HCT116 (cell line): ENCODE measurements around the gene TMEM143. TPM values are rescaled to one million over a fixed set of nuclear protein-coding genes. Genes with fewer than 3 reads are reported as not detected.

Source experiments
- ATAC-seq: fragments of 200-7000 bp; cut with Tn5 transposase; 2 replicates; pipeline ENCODE4 v1.9.1; 2020; ENCODE audit warnings: mild to moderate bottlenecking, moderate library complexity
- BruUV-seq: library from RNA; stranded (reverse); fragments of 400-500 nt; replicated peaks from 2 replicates; lab custom pipeline; 2021; lab: Mats Ljungman, UMichigan
- CTCF ChIA-PET: fragments of 300-600 bp; sonication (Branson Sonifier 250); formaldehyde crosslinking; loops from one replicate; lab custom pipeline; 2021; ENCODE audit warnings: antibody characterized with exemption; lab: Charles Lee
- POLR2A ChIA-PET: fragments of 300-600, 350-600 bp; sonication (Branson Sonifier 250); formaldehyde crosslinking; loops from one replicate; lab custom pipeline; 2021; ENCODE audit warnings: antibody characterized with exemption; lab: Charles Lee
- RAD21 ChIA-PET, 2 experiments: fragments of 300-600 bp; sonication (Branson Sonifier 250); formaldehyde crosslinking; loops; one replicate each; lab custom pipeline; 2023; ENCODE audit warnings: low total read pairs in 2 of 2; ENCODE audit not compliant: uncharacterized antibody in 2 of 2, unreplicated experiment in 2 of 2, low non-redundant PET in 1 of 2; lab: Charles Lee
- DNase-seq: peaks from one replicate; pipeline ENCODE4 v3.0.0-alpha.2; 2010; ENCODE audit warnings: low read depth, low spot score
- H2AFZ ChIP-seq: fragments of 200-600 bp; shearing (Covaris generic), sonication (generic); 2 replicates; pipeline ENCODE4 v1.6.1; 2017; ENCODE audit warnings: low read depth, mixed run types, mixed read lengths, antibody characterized with exemption, low read length; ENCODE audit not compliant: poor library complexity, severe bottlenecking
- H3K27ac ChIP-seq: 2 replicates; pipeline ENCODE4 v1.5.1; 2012; ENCODE audit warnings: low read depth, low read length
- H3K27me3 ChIP-seq: fragments of 200-600 bp; sonication (generic); 2 replicates; pipeline ENCODE4 v1.6.1; 2016; ENCODE audit warnings: mixed run types, low read length, mixed read lengths; ENCODE audit not compliant: insufficient read depth
- H3K36me3 ChIP-seq, 2 experiments: fragments of 200-500 bp in 1 of 2; fragments of 200-600 bp in 1 of 2; sonication (Bioruptor generic) in 1 of 2; sonication (generic) in 1 of 2; 2 replicates each; pipeline versions ENCODE4 v1.5.1 to v1.6.1; 2014 to 2016; ENCODE audit warnings: low read length in 2 of 2, inconsistent platforms in 1 of 2, mixed read lengths in 1 of 2, mixed run types in 1 of 2; ENCODE audit not compliant: insufficient read depth in 2 of 2, control insufficient read depth in 1 of 2
- H3K4me1 ChIP-seq, 2 experiments: fragments of 200-600 bp in 1 of 2; sonication (generic) in 1 of 2; 2 replicates each; pipeline versions ENCODE4 v1.5.1 to v1.6.1; 2012 to 2017; ENCODE audit warnings: low read length in 2 of 2, inconsistent platforms in 1 of 2, mild to moderate bottlenecking in 1 of 2, mixed read lengths in 1 of 2, mixed run types in 1 of 2, moderate library complexity in 1 of 2; ENCODE audit not compliant: insufficient read depth in 2 of 2, control insufficient read depth in 1 of 2
- H3K4me2 ChIP-seq: fragments of 200-600 bp; sonication (generic); 2 replicates; pipeline ENCODE4 v1.6.1; 2017; ENCODE audit warnings: mixed run types, low read length, mixed read lengths
- H3K4me3 ChIP-seq, 2 experiments: fragments of 200-600 bp in 1 of 2; sonication (generic) in 1 of 2; replicated peaks in 1 of 2; 2 replicates each; pipeline ENCODE4 v1.5.1; 2011 to 2016; ENCODE audit warnings: low read length in 2 of 2, control low read depth in 1 of 2, low read depth in 1 of 2, mild to moderate bottlenecking in 1 of 2, mixed read lengths in 1 of 2, mixed run types in 1 of 2
- H3K79me2 ChIP-seq: fragments of 200-600 bp; sonication (generic); 2 replicates; pipeline ENCODE4 v1.6.1; 2017; ENCODE audit warnings: mild to moderate bottlenecking, mixed run types, low read length, moderate library complexity, mixed read lengths; ENCODE audit not compliant: insufficient read depth
- H3K9ac ChIP-seq: fragments of 200-600 bp; sonication (generic); 2 replicates; pipeline ENCODE4 v1.6.1; 2016; ENCODE audit warnings: low read length, mixed read lengths
- H3K9me2 ChIP-seq: fragments of 200-600 bp; sonication (generic), shearing (Covaris generic); 2 replicates; pipeline ENCODE4 v1.6.1; 2017; ENCODE audit warnings: mixed run types, mild to moderate bottlenecking, moderate library complexity; ENCODE audit not compliant: insufficient read depth
- H3K9me3 ChIP-seq, 2 experiments: fragments of 200-500 bp in 1 of 2; fragments of 200-600 bp in 1 of 2; sonication (Bioruptor generic) in 1 of 2; sonication (generic) in 1 of 2; 2 replicates each; pipeline ENCODE4 v1.6.1; 2014 to 2017; ENCODE audit warnings: low read length in 2 of 2, mixed read lengths in 2 of 2, inconsistent platforms in 1 of 2, low read depth in 1 of 2, mild to moderate bottlenecking in 1 of 2, mixed run types in 1 of 2, moderate library complexity in 1 of 2; ENCODE audit not compliant: control insufficient read depth in 1 of 2, insufficient read depth in 1 of 2
- H4K20me1 ChIP-seq: fragments of 200-600 bp; sonication (generic), shearing (Covaris generic); 2 replicates; pipeline ENCODE4 v1.6.1; 2017; ENCODE audit warnings: mixed run types, mild to moderate bottlenecking, moderate library complexity; ENCODE audit not compliant: insufficient read depth
- CBX3 ChIP-seq: IDR thresholded peaks from 2 replicates; pipeline ENCODE4 v1.6.1; 2012; ENCODE audit warnings: low read depth
- CEBPB ChIP-seq: IDR thresholded peaks from 2 replicates; pipeline ENCODE4 v1.6.1; 2012; ENCODE audit warnings: low read depth
- ELF1 ChIP-seq: IDR thresholded peaks from 2 replicates; pipeline ENCODE4 v1.6.1; 2012; ENCODE audit warnings: low read depth, borderline replicate concordance
- EZH2 ChIP-seq: fragments of 200-600 bp; sonication (generic); IDR thresholded peaks from 2 replicates; pipeline ENCODE4 v1.6.1; 2017; ENCODE audit warnings: antibody characterized with exemption, mixed run types
- JUND ChIP-seq: IDR thresholded peaks from 2 replicates; pipeline ENCODE4 v1.6.1; 2012
- POLR2A ChIP-seq: IDR thresholded peaks from 2 replicates; pipeline ENCODE4 v1.7.0; 2011; ENCODE audit warnings: borderline replicate concordance; ENCODE audit not compliant: insufficient read depth, insufficient read length; ENCODE audit errors: extremely low read depth
- SIN3A ChIP-seq: IDR thresholded peaks from 2 replicates; pipeline ENCODE4 v1.6.1; 2012; ENCODE audit warnings: low read depth
- SP1 ChIP-seq: IDR thresholded peaks from 2 replicates; pipeline ENCODE4 v1.6.1; 2012; ENCODE audit warnings: low read depth
- SRF ChIP-seq: IDR thresholded peaks from 2 replicates; pipeline ENCODE4 v1.6.1; 2012; ENCODE audit warnings: low read depth
- ZFX ChIP-seq: fragments of 450-650 bp; IDR thresholded peaks from 2 replicates; pipeline ENCODE4 v1.6.1; 2017
- ZNF274 ChIP-seq: fragments of 200-500 bp; sonication (Bioruptor generic); IDR thresholded peaks from 2 replicates; pipeline ENCODE4 v1.6.1; 2014; ENCODE audit warnings: mild to moderate bottlenecking, low read depth, low read length, inconsistent platforms
- intact Hi-C: fragments of 100-400 bp; cut with micrococcal nuclease; formaldehyde crosslinking; loops from 2 replicates; pipeline ENCODE4 v1.10.0; 2022
- total RNA-seq: library from RNA; stranded (reverse); gene quantifications from one replicate; pipeline ENCODE4 v1.2.1, GENCODE V29; 2021; ENCODE audit not compliant: unreplicated experiment
- TF ChIP-seq, protein P1 (sequence below), 3 experiments: fragments of 200-600 bp in 1 of 3; sonication (generic) in 1 of 3; IDR thresholded peaks in 2 of 3; conservative IDR thresholded peaks in 1 of 3; 2 replicates each; pipeline ENCODE4 v1.5.1; 2012 to 2017; ENCODE audit warnings: low read depth in 2 of 3, low read length in 2 of 3, antibody characterized with exemption in 1 of 3, borderline replicate concordance in 1 of 3, control low read depth in 1 of 3, mild to moderate bottlenecking in 1 of 3, mixed read lengths in 1 of 3, mixed run types in 1 of 3, moderate library complexity in 1 of 3; ENCODE audit not compliant: insufficient read depth in 1 of 3
- TF ChIP-seq, protein P2 (sequence below): IDR thresholded peaks from 2 replicates; pipeline ENCODE4 v1.6.1; 2011; ENCODE audit warnings: mild to moderate bottlenecking, low read length, moderate library complexity; ENCODE audit not compliant: insufficient replicate concordance; ENCODE audit errors: extremely low read depth

TMEM143 gene
- total RNA-seq, 1 experiment from 2014 or later, result 13.2 TPM

DNA sequence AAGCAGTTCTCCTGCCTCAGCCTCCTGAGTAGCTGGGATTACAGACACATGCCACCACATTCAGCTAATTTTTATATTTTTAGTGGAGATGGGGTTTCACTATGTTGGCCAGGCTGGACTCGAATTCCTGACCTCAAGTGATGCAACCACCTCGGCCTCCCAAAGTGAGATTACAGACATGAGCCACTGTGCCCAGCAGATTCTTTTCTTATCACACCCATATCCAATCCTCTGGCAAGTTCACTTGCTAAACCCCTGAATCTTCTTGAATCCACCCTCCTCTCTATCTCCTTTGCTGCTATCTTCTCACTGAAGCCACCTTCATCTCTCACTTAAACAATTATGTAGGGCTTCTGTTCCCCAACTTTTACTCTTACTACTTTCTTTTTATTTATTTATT is 17.5 kb downstream of the TMEM143 start (continued):
- TF ChIP-seq, protein P1, sequence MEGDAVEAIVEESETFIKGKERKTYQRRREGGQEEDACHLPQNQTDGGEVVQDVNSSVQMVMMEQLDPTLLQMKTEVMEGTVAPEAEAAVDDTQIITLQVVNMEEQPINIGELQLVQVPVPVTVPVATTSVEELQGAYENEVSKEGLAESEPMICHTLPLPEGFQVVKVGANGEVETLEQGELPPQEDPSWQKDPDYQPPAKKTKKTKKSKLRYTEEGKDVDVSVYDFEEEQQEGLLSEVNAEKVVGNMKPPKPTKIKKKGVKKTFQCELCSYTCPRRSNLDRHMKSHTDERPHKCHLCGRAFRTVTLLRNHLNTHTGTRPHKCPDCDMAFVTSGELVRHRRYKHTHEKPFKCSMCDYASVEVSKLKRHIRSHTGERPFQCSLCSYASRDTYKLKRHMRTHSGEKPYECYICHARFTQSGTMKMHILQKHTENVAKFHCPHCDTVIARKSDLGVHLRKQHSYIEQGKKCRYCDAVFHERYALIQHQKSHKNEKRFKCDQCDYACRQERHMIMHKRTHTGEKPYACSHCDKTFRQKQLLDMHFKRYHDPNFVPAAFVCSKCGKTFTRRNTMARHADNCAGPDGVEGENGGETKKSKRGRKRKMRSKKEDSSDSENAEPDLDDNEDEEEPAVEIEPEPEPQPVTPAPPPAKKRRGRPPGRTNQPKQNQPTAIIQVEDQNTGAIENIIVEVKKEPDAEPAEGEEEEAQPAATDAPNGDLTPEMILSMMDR (IDR thresholded peaks at IDR 0.05 in 2 of 3, conservative IDR thresholded peaks at IDR 0.05 in 1 of 3; ENCODE audit: borderline replicate concordance in 1 of 3, insufficient read depth in 1 of 3, low read depth in 2 of 3, low read length in 2 of 3), result no peak
- TF ChIP-seq POLR2A, result no peak
- no peak for TF ChIP-seq EZH2
- TF ChIP-seq ZNF274, result no peak
- TF ChIP-seq SP1, result no peak
- no peak for TF ChIP-seq CBX3
- no peak for TF ChIP-seq JUND
- TF ChIP-seq, all 23 proteins: peak for 0

DNA sequence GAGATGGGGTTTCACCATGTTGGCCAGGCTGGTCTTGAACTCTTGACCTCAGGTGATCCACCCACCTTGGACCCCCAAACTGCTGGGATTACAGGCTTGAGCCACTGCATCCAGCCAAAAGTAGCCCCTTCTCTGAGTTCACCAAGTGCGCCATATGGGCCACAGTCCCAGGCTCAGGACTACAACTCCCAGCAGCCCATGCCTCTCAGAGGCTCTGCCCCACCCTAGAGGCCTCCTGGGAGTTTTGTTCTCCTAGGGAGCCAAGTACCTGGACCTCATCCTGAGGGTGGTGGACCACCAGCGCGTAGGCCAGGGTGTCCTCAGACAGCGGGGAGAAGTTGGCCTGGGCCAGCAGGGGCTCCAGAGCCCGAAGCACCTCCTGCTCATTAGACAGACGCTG is 18.8 kb downstream of the TMEM143 start:
- DNase-seq (no peak), ATAC-seq (peak; percentile 87)
- Histone ChIP-seq H3K36me3 (no peaks in the 10 kb centered on the region), H3K27me3 (no peaks in the 10 kb centered on the region), H3K4me1 (peaks cover 8 to 23% of the 10 kb centered on the region in 2 experiments), H4K20me1 (no peaks in the 10 kb centered on the region), H3K79me2 (no peaks in the 10 kb centered on the region), H3K9me2 (no peaks in the 10 kb centered on the region), H3K4me2 (no peak overlapping the region), H3K9me3 (no peaks in the 10 kb centered on the region), H3K27ac (no peak overlapping the region), H2AFZ (no peak overlapping the region), H3K9ac (no peak overlapping the region), H3K4me3 (no peak overlapping the region)
- intact Hi-C loops, result no loop called here
- TF ChIP-seq SP1 (no peak), ELF1 (no peak), CBX3 (no peak), SRF (no peak), SIN3A (no peak), CEBPB (no peak), ZFX (no peak), JUND (no peak)
- TF ChIP-seq, protein P1 (IDR thresholded peaks at IDR 0.05 in 2 of 3, conservative IDR thresholded peaks at IDR 0.05 in 1 of 3; ENCODE audit: borderline replicate concordance in 1 of 3, insufficient read depth in 1 of 3, low read depth in 2 of 3, low read length in 2 of 3), result no peak
- TF ChIP-seq, protein P2, sequence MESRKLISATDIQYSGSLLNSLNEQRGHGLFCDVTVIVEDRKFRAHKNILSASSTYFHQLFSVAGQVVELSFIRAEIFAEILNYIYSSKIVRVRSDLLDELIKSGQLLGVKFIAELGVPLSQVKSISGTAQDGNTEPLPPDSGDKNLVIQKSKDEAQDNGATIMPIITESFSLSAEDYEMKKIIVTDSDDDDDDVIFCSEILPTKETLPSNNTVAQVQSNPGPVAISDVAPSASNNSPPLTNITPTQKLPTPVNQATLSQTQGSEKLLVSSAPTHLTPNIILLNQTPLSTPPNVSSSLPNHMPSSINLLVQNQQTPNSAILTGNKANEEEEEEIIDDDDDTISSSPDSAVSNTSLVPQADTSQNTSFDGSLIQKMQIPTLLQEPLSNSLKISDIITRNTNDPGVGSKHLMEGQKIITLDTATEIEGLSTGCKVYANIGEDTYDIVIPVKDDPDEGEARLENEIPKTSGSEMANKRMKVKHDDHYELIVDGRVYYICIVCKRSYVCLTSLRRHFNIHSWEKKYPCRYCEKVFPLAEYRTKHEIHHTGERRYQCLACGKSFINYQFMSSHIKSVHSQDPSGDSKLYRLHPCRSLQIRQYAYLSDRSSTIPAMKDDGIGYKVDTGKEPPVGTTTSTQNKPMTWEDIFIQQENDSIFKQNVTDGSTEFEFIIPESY, result no peak
- RAD21 ChIA-PET, result no interaction called here
- POLR2A ChIA-PET, result interaction anchor here (1.2 kb wide), 1 partner anchor 527 kb away, joined by 3 read pairs; the partner anchor contains the start of gene PPP1R15A
- CTCF ChIA-PET, result interaction anchor here (0.9 kb wide), 1 partner anchor 11 kb away, joined by 4 read pairs; no protein-coding TSS in a partner anchor
- no TSS peak for BruUV-seq
